Suprapubic skin (tissue), 4 donors: ENCODE measurements around the gene IL23R. TPM values are rescaled to one million over a fixed set of nuclear protein-coding genes. Genes with fewer than 3 reads are reported as not detected.

Experiments
- DNase-seq, 2 donors: peaks; one replicate each; pipeline ENCODE4 v3.0.0-alpha.2; 2019; ENCODE audit warnings: low spot score in 2 of 2
- H3K27ac ChIP-seq: fragments of 200-600 bp; sonication (generic); one replicate; pipeline ENCODE4 v1.5.1; 2019
- H3K27me3 ChIP-seq: fragments of 200-600 bp; sonication (generic); one replicate; pipeline ENCODE4 v1.5.1; 2019
- H3K36me3 ChIP-seq: fragments of 200-600 bp; sonication (generic); one replicate; pipeline ENCODE4 v1.5.1; 2019
- H3K4me1 ChIP-seq: fragments of 200-600 bp; sonication (generic); one replicate; pipeline ENCODE4 v1.5.1; 2019
- H3K4me3 ChIP-seq: fragments of 200-600 bp; sonication (generic); one replicate; pipeline ENCODE4 v1.5.1; 2019; ENCODE audit warnings: mild to moderate bottlenecking
- H3K9me3 ChIP-seq: fragments of 200-600 bp; sonication (generic); one replicate; pipeline ENCODE4 v1.5.1; 2019
- CTCF ChIP-seq, 2 donors: fragments of 200-600 bp in 1 of 2; fragments of 450-650 bp in 1 of 2; sonication (generic) in 1 of 2; IDR thresholded peaks; one replicate each; pipeline ENCODE4 v1.5.1; 2016 to 2019; ENCODE audit warnings: antibody characterized with exemption in 2 of 2, mild to moderate bottlenecking in 1 of 2, moderate library complexity in 1 of 2
- EP300 ChIP-seq: sonication (generic); formaldehyde crosslinking; IDR thresholded peaks from one replicate; pipeline ENCODE4 v1.6.1; 2017; ENCODE audit warnings: antibody characterized with exemption
- POLR2A ChIP-seq, 2 donors: fragments of 450-650 bp; IDR thresholded peaks; one replicate each; pipeline ENCODE4 v1.6.1; 2017; ENCODE audit warnings: antibody characterized with exemption in 2 of 2, mild to moderate bottlenecking in 2 of 2, moderate library complexity in 2 of 2
- POLR2AphosphoS5 ChIP-seq, 3 donors: sonication (generic); formaldehyde crosslinking; IDR thresholded peaks; one replicate each; pipeline ENCODE4 v1.6.1; 2017; ENCODE audit warnings: antibody characterized with exemption in 3 of 3
- WGBS: methylation state at CpG from one replicate; pipeline ENCODE4 v1.1.5; 2018; 5-methylcytosine and 5-hydroxymethylcytosine counted together
- total RNA-seq, 4 donors: library from RNA; depleted of rRNA; stranded (reverse); fragments of >200 nt; gene quantifications; one replicate each; pipeline ENCODE4 v1.1.0, GENCODE V29; 2016

IL23R gene
- total RNA-seq, 4 donors from 2014 or later: not detected

DNA sequence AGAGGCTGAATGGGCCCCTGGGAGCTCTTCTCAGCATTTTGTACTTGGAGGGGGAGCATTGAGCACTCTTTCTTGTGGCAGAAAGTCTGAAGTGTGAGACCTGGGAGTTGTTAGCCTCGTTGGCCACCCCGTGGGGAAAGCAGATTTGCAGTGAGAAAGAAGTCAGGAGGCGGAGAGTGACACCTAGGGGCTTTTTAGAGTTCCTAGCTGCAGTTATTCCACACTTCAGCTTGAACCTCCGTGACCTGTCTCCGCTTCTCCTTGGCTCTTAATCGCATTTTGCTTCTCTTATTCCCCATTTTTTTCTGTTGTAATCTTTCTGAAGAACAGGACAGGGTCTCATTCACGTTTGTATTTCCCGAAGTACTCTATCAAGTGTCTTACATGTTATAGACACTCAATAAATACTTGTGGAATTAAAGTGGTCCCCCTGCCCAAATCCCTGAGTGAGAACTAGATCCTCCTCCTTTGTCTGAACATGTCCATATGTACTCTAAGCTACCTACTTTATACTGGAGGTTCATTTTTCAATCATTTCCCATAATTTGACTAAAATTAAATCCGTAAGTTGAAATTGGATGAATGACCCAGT lies 17.0 kb upstream of the IL23R start:
- Histone ChIP-seq H3K4me1 (peaks cover 9% of the 10 kb centered on the region), H3K27ac (no peak overlapping the region), H3K36me3 (no peaks in the 10 kb centered on the region), H3K4me3 (no peak overlapping the region), H3K9me3 (no peaks in the 10 kb centered on the region), H3K27me3 (no peaks in the 10 kb centered on the region)
- no peak for TF ChIP-seq POLR2A (IDR thresholded peaks at IDR 0.05)
- TF ChIP-seq POLR2AphosphoS5 (IDR thresholded peaks at IDR 0.05): no peak
- TF ChIP-seq EP300: no peak
- TF ChIP-seq CTCF (IDR thresholded peaks at IDR 0.05): peak; percentile 73 to 79
- peak in 1 of 2 donors; percentile 72 for DNase-seq
- 16% methylated on average over 9 of the region's 9 CpGs for WGBS

DNA sequence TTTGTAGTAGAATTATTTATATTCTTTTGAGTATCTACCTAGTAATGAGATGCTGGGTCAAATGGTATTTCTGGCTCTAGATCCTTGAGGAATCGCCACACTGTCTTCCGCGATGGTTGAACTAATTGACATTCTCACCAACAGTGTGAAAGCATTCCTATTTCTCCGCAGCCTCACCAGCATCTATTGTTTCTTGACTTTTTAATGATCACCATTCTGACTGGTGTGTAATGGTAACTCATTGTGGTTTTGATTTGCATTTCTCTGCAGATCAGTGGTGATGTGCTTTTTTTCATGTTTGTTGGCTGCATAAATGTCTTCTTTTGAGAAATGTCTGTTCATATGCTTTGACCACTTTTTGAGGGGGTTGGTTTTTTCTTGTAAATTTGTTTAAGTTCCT lies 15.3 kb upstream of the IL23R start:
- Histone ChIP-seq H3K27me3 (no peaks in the 10 kb centered on the region), H3K36me3 (no peaks in the 10 kb centered on the region), H3K4me3 (no peak overlapping the region), H3K4me1 (peaks cover 9% of the 10 kb centered on the region), H3K27ac (no peak overlapping the region), H3K9me3 (no peaks in the 10 kb centered on the region)
- WGBS: 89% methylated on average over 4 of the region's 4 CpGs
- TF ChIP-seq EP300: no peak
- TF ChIP-seq POLR2A (IDR thresholded peaks at IDR 0.05): no peak
- TF ChIP-seq POLR2AphosphoS5 (IDR thresholded peaks at IDR 0.05): no peak
- no peak for TF ChIP-seq CTCF (IDR thresholded peaks at IDR 0.05)
- DNase-seq: no peak

DNA sequence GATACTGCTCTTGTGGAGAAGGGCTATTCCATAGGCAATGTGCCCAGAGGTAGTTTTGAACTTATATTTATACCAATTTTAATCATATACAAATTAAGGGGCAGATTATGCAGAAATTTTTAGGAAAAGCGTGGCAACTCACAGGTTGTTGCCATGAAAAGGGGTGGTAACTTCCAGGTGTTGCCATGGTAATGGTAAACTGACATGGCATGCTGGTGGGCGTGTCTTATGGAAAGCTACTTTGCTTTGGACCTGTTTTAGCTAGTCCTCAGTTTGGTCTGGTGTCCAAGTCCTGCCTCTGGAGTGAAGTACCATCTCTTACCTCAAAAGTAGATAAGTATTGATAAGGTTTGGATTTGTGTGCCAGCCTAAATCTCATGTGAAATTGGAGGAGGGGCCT lies 7.9 kb upstream of the IL23R start:
- Histone ChIP-seq H3K27ac (no peak overlapping the region), H3K9me3 (no peaks in the 10 kb centered on the region), H3K27me3 (peaks cover 7% of the 10 kb centered on the region), H3K36me3 (no peaks in the 10 kb centered on the region), H3K4me1 (no peaks in the 10 kb centered on the region), H3K4me3 (no peak overlapping the region)
- DNase-seq: no peak
- 53% methylated on average over 2 of the region's 2 CpGs for WGBS
- TF ChIP-seq EP300: no peak
- TF ChIP-seq POLR2AphosphoS5 (IDR thresholded peaks at IDR 0.05): no peak
- no peak for TF ChIP-seq CTCF (IDR thresholded peaks at IDR 0.05)
- no peak for TF ChIP-seq POLR2A (IDR thresholded peaks at IDR 0.05)

DNA sequence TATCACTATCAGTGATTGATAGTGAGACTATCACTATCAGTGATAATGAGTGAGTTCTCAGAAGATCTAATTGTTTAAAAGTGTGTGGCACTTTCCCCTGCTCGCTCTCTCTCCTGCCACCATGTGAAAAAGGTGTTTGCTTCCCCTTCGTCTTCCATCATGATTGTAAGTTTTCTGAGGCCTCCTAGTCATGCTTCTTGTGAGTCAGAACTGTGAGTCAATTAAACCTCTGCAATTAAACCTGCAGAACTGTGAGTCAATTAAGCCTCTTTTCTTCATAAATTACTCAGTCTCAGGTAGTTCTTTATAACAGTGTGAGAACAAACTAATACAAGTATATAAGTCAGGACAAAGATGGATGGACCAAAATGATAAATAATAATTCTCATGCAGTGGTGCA lies 7.0 kb upstream of the IL23R start:
- Histone ChIP-seq H3K4me1 (no peaks in the 10 kb centered on the region), H3K27me3 (peaks cover 7% of the 10 kb centered on the region), H3K9me3 (no peaks in the 10 kb centered on the region), H3K4me3 (no peak overlapping the region), H3K27ac (no peak overlapping the region), H3K36me3 (no peaks in the 10 kb centered on the region)
- no peak for DNase-seq
- TF ChIP-seq EP300: no peak
- no peak for TF ChIP-seq POLR2AphosphoS5 (IDR thresholded peaks at IDR 0.05)
- TF ChIP-seq POLR2A (IDR thresholded peaks at IDR 0.05): no peak
- no peak for TF ChIP-seq CTCF (IDR thresholded peaks at IDR 0.05)
- WGBS: 74% methylated on average over 2 of the region's 2 CpGs

DNA sequence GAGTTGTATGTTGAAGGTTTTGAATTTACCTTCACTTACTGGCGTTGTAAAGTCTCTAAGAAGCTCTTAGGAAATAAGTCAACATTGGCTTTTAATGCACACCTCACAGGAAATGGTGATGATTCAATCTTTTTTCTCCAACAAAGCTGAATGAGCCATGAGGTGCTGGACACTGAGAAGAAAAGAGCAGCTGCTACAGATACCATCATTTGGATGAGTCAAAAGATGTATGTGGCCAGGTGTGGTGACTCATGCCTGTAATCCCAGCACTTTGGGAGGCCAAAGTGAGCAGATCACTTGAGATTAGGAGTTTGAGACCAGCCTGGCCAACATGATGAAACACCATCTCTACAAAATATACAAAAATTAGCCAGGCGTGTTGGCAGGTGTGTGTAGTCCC lies 3.3 kb upstream of the IL23R start:
- Histone ChIP-seq H3K36me3 (no peaks in the 10 kb centered on the region), H3K9me3 (no peaks in the 10 kb centered on the region), H3K4me1 (no peaks in the 10 kb centered on the region), H3K27me3 (no peaks in the 10 kb centered on the region), H3K4me3 (no peak overlapping the region), H3K27ac (no peak overlapping the region)
- no peak for DNase-seq
- 80% methylated on average over 2 of the region's 2 CpGs for WGBS
- TF ChIP-seq POLR2A (IDR thresholded peaks at IDR 0.05) (no peak), EP300 (no peak), POLR2AphosphoS5 (IDR thresholded peaks at IDR 0.05) (no peak), CTCF (IDR thresholded peaks at IDR 0.05) (no peak)
